ENCODE measurements around the gene NXNL2.

The NXNL2 gene

GRCh38 chr9:88533951-88534455 lies 975 bp upstream of the NXNL2 start:
- no peak for DNase-seq

- DNase-seq = no peak
These were observed 446 bp downstream of the NXNL2 start for GRCh38 chr9:88535226-88536022.

GRCh38 chr9:88536023-88536324 lies 996 bp downstream of the NXNL2 start:
- no peak for DNase-seq

- DNase-seq = no peak
These were observed 2.2 kb downstream of the NXNL2 start for GRCh38 chr9:88536951-88537760.

- no peak for DNase-seq
These were observed 2.7 kb downstream of the NXNL2 start for GRCh38 chr9:88537761-88538091.

GRCh38 chr9:88538311-88539085 lies 3.5 kb downstream of the NXNL2 start:
- no peak for DNase-seq

GRCh38 chr9:88539246-88539645 lies 4.3 kb downstream of the NXNL2 start:
- DNase-seq = no peak

- no peak for DNase-seq
These were observed 5.3 kb downstream of the NXNL2 start for GRCh38 chr9:88540251-88540763.

GRCh38 chr9:88544245-88544644 lies 9.3 kb downstream of the NXNL2 start:
- DNase-seq = no peak

- no peak for DNase-seq
These were observed 16.7 kb downstream of the NXNL2 start for GRCh38 chr9:88551546-88552137.

GRCh38 chr9:88553350-88553749 lies 18.4 kb downstream of the NXNL2 start:
- DNase-seq = no peak

GRCh38 chr9:88555268-88555980 lies 20.4 kb downstream of the NXNL2 start:
- DNase-seq = no peak

- no peak for DNase-seq
These were observed 24.7 kb downstream of the NXNL2 start for GRCh38 chr9:88559661-88560060.

- DNase-seq = no peak
These were observed 32.9 kb downstream of the NXNL2 start for GRCh38 chr9:88567870-88568269.

- DNase-seq = no peak
These were observed 36.4 kb downstream of the NXNL2 start for GRCh38 chr9:88571419-88571818.

GRCh38 chr9:88572684-88573083 lies 37.7 kb downstream of the NXNL2 start:
- no peak for DNase-seq

GRCh38 chr9:88574953-88575352 lies 40.0 kb downstream of the NXNL2 start:
- no peak for DNase-seq

- DNase-seq = no peak
These were observed 42.5 kb downstream of the NXNL2 start for GRCh38 chr9:88577256-88578120.

- peak; percentile 84 for DNase-seq
These were observed 43.4 kb downstream of the NXNL2 start for GRCh38 chr9:88578121-88579049.

Data from activated CD4-positive, CD25-positive, alpha-beta regulatory T cell treated with anti-CD3 and anti-CD28 coated beads, Interleukin-2, amount 50 U/mL, for 72 hours (primary cell).